HL-60/S4 treated with phorbol 12-myristate 13-acetate at 8.2 ng/mL for 4 days and 3 days (cell line): ENCODE results near the gene TMEM74B.
"Not testable (repeated sequence)": the region's sequence is repeated elsewhere in the genome, so short reads cannot be mapped to it uniquely, and the experiment has no call there.

Experiments used
- in situ Hi-C: fragments of 300-500 bp; cut with MboI; formaldehyde crosslinking; loops from 2 replicates; pipeline ENCODE4 v1.15.0; 2022; ENCODE audit warnings: low sequenced_read_pairs

The TMEM74B gene

DNA sequence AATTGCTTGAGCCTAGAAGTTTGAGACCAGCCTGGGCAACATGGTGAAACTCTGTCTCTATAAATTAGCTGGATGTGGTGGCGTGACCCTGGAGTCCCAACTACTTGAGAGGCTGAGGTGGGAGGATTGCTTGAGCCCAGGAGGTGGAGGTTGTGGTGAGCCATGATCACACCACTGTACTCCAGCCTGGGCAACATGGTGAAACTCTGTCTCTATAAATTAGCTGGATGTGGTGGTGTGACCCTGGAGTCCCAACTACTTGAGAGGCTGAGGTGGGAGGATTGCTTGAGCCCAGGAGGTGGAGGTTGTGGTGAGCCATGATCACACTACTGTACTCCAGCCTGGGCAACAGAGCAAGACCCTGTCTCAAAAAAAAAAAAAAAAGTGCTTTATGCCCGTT is 35.0 kb downstream of the TMEM74B start:
- in situ Hi-C loops = not testable (repeated sequence)

DNA sequence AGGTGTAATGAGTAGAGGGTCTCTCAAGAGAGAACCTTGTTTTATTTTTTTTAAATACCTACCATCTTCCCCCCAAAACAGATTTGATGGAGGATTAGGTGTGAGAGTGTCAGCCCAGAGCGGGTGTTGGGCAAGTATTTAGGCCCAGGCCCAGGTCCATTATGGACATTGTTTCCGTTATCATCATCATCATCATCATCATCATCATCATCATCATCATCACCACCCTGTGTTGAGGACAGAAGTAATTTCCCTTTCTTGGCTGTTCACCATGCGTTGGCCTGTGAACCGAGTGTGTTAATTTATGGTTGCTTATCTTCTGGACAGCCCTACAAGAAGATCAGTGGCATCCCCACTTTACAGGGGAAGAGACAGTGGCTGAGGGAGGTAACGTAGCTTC is 37.8 kb downstream of the TMEM74B start:
- in situ Hi-C loops = no loop called here

- in situ Hi-C loops = no loop called here
Observed at GRCh38 chr20:1144401-1145172, 40.2 kb downstream of the TMEM74B start.

DNA sequence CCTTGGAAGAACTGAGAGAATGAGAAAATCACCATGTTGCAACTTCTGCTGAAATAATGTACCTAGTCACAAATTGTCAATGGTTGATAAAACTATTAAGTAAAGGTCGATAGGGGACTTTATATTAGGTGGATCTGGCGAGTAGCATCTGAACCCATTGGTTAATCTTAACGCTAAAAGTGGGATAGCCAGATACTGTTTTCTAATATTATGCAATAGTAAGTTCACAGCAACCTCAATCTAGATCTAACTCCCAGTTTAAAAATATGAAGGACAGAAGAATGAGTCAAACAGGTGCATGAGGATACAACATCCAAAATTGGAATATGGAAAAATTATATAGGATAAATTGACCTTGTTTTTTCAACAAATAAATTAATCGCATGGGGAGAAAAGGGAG is 47.5 kb downstream of the TMEM74B start:
- in situ Hi-C loops = no loop called here

- in situ Hi-C loops = no loop called here
Observed at GRCh38 chr20:1134836-1135235, 49.9 kb downstream of the TMEM74B start.

- in situ Hi-C loops = no loop called here
Observed at GRCh38 chr20:1134355-1134754, 50.4 kb downstream of the TMEM74B start.

DNA sequence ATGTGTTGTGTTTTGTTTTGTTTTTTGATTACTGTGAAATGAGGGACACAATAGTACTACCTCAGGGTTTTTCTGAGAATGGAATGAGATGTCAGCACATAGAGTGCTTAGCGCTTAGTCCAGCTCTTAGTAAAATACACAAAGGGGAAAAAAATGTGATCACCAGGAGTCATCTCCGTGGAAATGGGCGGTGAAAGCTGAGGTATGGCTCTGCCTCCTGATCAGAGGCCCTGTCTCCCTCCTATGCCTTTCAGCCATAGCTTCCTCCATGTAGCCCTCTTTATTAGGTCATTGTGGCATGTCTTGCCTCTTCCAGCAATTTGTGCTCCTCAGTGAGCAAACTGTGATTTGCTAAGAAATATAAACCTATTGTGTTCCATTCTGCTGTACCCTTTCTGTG is 53.4 kb downstream of the TMEM74B start:
- in situ Hi-C loops = no loop called here

DNA sequence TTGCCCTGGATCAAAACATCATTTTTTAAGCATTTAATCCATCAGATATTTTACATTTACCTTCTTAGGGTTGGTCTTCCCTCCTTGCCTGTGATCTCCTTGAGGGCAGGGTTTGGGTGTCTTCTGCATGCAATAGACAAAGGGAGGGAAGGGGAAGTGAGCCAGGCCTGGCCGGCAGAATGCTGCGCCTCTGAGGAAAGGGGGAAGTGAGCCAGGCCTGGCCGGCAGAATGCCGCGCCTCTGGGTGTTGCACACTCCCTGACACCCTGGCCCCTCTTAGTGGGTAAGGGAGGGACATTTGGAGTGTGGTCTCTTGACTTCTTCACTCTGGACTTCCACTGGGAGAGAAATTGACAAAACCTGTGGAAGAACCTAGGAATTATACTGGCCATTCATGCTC is 53.9 kb downstream of the TMEM74B start:
- in situ Hi-C loops = no loop called here
